MCF 10A (cell line): ENCODE results near the gene MKLN1. TPM values are rescaled to one million over a fixed set of nuclear protein-coding genes. Genes with fewer than 3 reads are reported as not detected.

Experiments used
- BruUV-seq: library from RNA; stranded (reverse); fragments of 400-500 nt; replicated peaks from 2 replicates; lab custom pipeline; 2021; lab: Mats Ljungman, UMichigan
- CTCF ChIA-PET: fragments of 300-600 bp; sonication (Branson Sonifier 250); formaldehyde crosslinking; extraction: SDS; loops from one replicate; lab custom pipeline; 2021; ENCODE audit warnings: antibody characterized with exemption, inconsistent platforms; lab: Yijun Ruan, JAX
- POLR2A ChIA-PET: fragments of 300-600, 350-650 bp; sonication (Branson Sonifier 250); formaldehyde crosslinking; extraction: SDS; loops from one replicate; lab custom pipeline; 2020; ENCODE audit warnings: antibody characterized with exemption, inconsistent platforms; lab: Yijun Ruan, JAX
- DNase-seq: peaks from one replicate; pipeline ENCODE4 v3.0.0-alpha.2; 2018; ENCODE audit not compliant: unreplicated experiment
- H3K27ac Mint-ChIP-seq: one replicate; pipeline ENCODE4 v1.8.0; 2022; ENCODE audit warnings: mild to moderate bottlenecking, low read depth, mixed read lengths; ENCODE audit not compliant: unreplicated experiment
- H3K27me3 Mint-ChIP-seq: one replicate; pipeline ENCODE4 v1.8.0; 2022; ENCODE audit warnings: mixed read lengths; ENCODE audit not compliant: insufficient read depth, unreplicated experiment
- H3K36me3 Mint-ChIP-seq: one replicate; pipeline ENCODE4 v1.8.0; 2022; ENCODE audit warnings: mild to moderate bottlenecking, moderate library complexity, mixed read lengths; ENCODE audit not compliant: insufficient read depth, unreplicated experiment
- H3K4me1 Mint-ChIP-seq: one replicate; pipeline ENCODE4 v1.8.0; 2022; ENCODE audit warnings: mixed read lengths; ENCODE audit not compliant: insufficient read depth, unreplicated experiment
- H3K4me3 Mint-ChIP-seq: one replicate; pipeline ENCODE4 v1.8.0; 2022; ENCODE audit warnings: mild to moderate bottlenecking, moderate library complexity, mixed read lengths; ENCODE audit not compliant: unreplicated experiment
- H3K9me3 Mint-ChIP-seq: one replicate; pipeline ENCODE4 v1.8.0; 2022; ENCODE audit warnings: mixed read lengths; ENCODE audit not compliant: unreplicated experiment
- intact Hi-C: fragments of 100-400 bp; cut with micrococcal nuclease; formaldehyde crosslinking; loops from 2 replicates; pipeline ENCODE4 v1.14.1; 2022
- total RNA-seq: library from RNA; stranded (reverse); gene quantifications from 2 replicates; pipeline ENCODE4 v1.2.3, GENCODE V29; 2022
- TF ChIP-seq, protein P1 (sequence below): fragments of 200-600 bp; IDR thresholded peaks from one replicate; pipeline ENCODE4 v1.8.0; 2022; ENCODE audit warnings: antibody characterized with exemption, mild to moderate bottlenecking; ENCODE audit not compliant: unreplicated experiment

The MKLN1 gene
- total RNA-seq, 1 experiment from 2014 or later: 35.6 TPM

DNA sequence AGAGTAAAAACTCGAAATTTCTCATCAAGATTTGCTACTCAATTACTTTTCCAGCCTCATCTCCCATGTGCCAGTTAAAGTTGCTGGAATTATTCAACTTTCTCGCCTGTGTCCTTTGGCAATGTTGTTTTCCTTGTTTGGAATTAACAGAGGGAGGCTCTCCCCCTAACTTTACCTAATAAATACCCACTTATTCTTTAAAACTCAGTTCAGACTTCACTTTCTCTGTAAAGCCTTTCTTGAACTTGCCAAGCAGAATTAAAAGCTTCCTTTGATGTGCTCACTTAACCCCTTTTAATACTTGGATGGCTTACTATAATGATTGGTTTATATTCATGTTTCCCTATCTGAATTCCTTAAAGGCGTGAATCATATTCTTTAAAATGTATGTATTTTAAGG, 104.1 kb downstream of the MKLN1 start:
- no peak for DNase-seq
- ChIA-PET CTCF (no interaction called here), POLR2A (interaction anchor here (0.5 to 1.9 kb wide), 7 partner anchors 11 to 1251 kb away, joined by 3 to 8 read pairs (median 4); partner anchors contain the start of gene MKLN1)
- Mint-ChIP-seq H3K9me3 (no peaks in the 10 kb centered on the region), H3K4me3 (no peak overlapping the region), H3K27ac (peak overlapping the region; percentile 27), H3K27me3 (no peaks in the 10 kb centered on the region), H3K36me3 (peaks cover 63% of the 10 kb centered on the region), H3K4me1 (peaks cover 16% of the 10 kb centered on the region)
- no TSS peak for BruUV-seq
- TF ChIP-seq, protein P1, sequence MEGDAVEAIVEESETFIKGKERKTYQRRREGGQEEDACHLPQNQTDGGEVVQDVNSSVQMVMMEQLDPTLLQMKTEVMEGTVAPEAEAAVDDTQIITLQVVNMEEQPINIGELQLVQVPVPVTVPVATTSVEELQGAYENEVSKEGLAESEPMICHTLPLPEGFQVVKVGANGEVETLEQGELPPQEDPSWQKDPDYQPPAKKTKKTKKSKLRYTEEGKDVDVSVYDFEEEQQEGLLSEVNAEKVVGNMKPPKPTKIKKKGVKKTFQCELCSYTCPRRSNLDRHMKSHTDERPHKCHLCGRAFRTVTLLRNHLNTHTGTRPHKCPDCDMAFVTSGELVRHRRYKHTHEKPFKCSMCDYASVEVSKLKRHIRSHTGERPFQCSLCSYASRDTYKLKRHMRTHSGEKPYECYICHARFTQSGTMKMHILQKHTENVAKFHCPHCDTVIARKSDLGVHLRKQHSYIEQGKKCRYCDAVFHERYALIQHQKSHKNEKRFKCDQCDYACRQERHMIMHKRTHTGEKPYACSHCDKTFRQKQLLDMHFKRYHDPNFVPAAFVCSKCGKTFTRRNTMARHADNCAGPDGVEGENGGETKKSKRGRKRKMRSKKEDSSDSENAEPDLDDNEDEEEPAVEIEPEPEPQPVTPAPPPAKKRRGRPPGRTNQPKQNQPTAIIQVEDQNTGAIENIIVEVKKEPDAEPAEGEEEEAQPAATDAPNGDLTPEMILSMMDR: no peak
- intact Hi-C loops: no loop called here

DNA sequence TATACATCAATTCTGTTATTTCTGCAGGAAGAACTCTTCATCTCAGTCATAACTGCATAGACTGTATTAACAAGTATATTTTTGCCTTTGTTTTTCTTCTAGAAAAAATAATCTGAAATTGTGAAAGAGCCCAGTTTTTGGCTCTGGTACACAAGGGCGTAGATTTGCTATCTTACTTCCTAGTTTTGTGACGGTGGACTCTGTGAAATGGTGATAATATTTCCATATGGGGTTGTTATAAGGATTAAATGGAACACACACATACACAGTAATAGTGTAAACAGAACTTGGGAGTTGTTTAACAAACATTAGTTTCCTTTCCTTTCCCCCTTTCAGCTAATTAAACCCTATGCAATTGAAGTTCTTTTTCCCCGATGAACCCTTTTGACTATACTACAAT, 108.7 kb downstream of the MKLN1 start:
- Mint-ChIP-seq H3K4me3 (no peak overlapping the region), H3K4me1 (peaks cover 7% of the 10 kb centered on the region), H3K36me3 (peaks cover 71% of the 10 kb centered on the region), H3K27ac (no peak overlapping the region), H3K9me3 (peaks cover 15% of the 10 kb centered on the region), H3K27me3 (no peaks in the 10 kb centered on the region)
- TF ChIP-seq, protein P1: no peak
- CTCF ChIA-PET: no interaction called here
- intact Hi-C loops: no loop called here
- no peak for DNase-seq
- POLR2A ChIA-PET: no interaction called here
- no TSS peak for BruUV-seq

DNA sequence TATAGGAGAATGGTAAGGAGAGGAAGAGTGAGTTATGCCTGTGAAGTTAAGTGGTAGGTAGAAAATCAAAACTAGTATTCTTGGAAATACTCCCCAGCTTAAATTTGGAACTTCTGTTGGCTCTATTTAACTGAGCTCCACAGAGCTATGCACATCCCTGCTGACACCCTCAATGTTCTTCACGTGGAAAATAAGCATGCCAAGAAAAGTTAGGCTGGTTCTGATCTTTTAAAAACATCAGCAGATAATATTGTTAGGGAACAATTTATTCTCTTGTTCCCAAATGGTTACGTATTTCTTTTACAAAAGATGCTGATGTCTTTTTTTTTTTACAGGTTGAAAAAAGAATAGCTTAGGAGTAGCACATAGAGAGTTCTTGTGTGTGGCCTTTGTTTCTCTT, 111.3 kb downstream of the MKLN1 start:
- Mint-ChIP-seq H3K36me3 (peaks cover 59% of the 10 kb centered on the region), H3K27me3 (no peaks in the 10 kb centered on the region), H3K9me3 (peaks cover 15% of the 10 kb centered on the region), H3K4me3 (no peak overlapping the region), H3K4me1 (peaks cover 10% of the 10 kb centered on the region), H3K27ac (peak overlapping the region; percentile 49)
- ChIA-PET POLR2A (interaction anchor here (0.5 to 0.7 kb wide), 2 partner anchors 207 to 335 kb away, joined by 3 read pairs; no protein-coding TSS in a partner anchor), CTCF (interaction anchor here (0.8 to 1.1 kb wide), 3 partner anchors 12 to 370 kb away, joined by 3 to 8 read pairs (median 4); no protein-coding TSS in a partner anchor)
- DNase-seq: no peak
- intact Hi-C loops: no loop called here
- TF ChIP-seq, protein P1: no peak
- no TSS peak for BruUV-seq

DNA sequence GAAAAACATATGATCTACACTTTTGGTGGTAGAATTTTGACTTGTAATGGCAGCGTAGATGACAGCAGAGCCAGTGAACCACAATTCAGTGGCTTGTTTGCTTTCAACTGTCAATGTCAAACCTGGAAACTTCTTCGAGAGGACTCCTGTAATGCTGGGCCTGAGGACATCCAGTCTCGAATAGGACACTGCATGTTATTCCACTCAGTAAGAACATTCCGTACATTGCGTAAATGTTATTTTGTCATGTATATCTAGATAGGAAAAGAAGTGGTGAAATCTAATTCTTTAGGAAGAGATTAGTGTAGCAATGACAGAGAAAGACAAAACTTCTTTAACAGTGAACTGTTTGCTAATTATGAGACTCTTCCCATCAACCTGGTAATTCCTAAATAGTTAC, 115.8 kb downstream of the MKLN1 start:
- intact Hi-C loops: no loop called here
- Mint-ChIP-seq H3K36me3 (peaks cover 53% of the 10 kb centered on the region), H3K27ac (peak overlapping the region; percentile 63), H3K4me3 (no peak overlapping the region), H3K4me1 (peaks cover 16% of the 10 kb centered on the region), H3K27me3 (no peaks in the 10 kb centered on the region), H3K9me3 (peaks cover 15% of the 10 kb centered on the region)
- TF ChIP-seq, protein P1: no peak
- peak; percentile 16 for DNase-seq
- ChIA-PET POLR2A (interaction anchor here (1.1 kb wide), 1 partner anchor 12 kb away, joined by 4 read pairs; no protein-coding TSS in a partner anchor), CTCF (interaction anchor here (1.2 kb wide), 1 partner anchor 174 kb away, joined by 3 read pairs; no protein-coding TSS in a partner anchor)
- BruUV-seq: no TSS peak
